Endodermal cell (in vitro differentiated cells): ENCODE results near the gene NPAS3. TPM values are rescaled to one million over a fixed set of nuclear protein-coding genes. Genes with fewer than 3 reads are reported as not detected.

Experiments used
- DNase-seq: peaks from one replicate; pipeline ENCODE4 v3.0.0-alpha.2; 2017
- H3K27ac ChIP-seq: 2 replicates; pipeline ENCODE4 v1.5.1; 2013; ENCODE audit warnings: mild to moderate bottlenecking, low read depth, low read length, moderate library complexity
- H3K27me3 ChIP-seq: 2 replicates; pipeline ENCODE4 v1.6.1; 2013; ENCODE audit warnings: mild to moderate bottlenecking, low read length, moderate library complexity; ENCODE audit not compliant: insufficient read depth, control insufficient read depth, poor library complexity, severe bottlenecking
- H3K36me3 ChIP-seq: 2 replicates; pipeline ENCODE4 v1.7.0; 2013; ENCODE audit warnings: mild to moderate bottlenecking, low read length, moderate library complexity; ENCODE audit not compliant: control insufficient read depth, insufficient read depth
- H3K4me1 ChIP-seq: one replicate; pipeline ENCODE4 v1.7.0; 2013; ENCODE audit warnings: low read length; ENCODE audit not compliant: control insufficient read depth, insufficient read depth
- H3K4me3 ChIP-seq: 2 replicates; pipeline ENCODE4 v1.5.1; 2013; ENCODE audit warnings: mild to moderate bottlenecking, low read length, moderate library complexity
- H3K9ac ChIP-seq: 2 replicates; pipeline ENCODE4 v1.6.1; 2013; ENCODE audit warnings: mild to moderate bottlenecking, low read length, moderate library complexity; ENCODE audit not compliant: poor library complexity, severe bottlenecking; ENCODE audit errors: extremely low read depth
- H3K9me3 ChIP-seq: 2 replicates; pipeline ENCODE4 v1.6.1; 2013; ENCODE audit warnings: mild to moderate bottlenecking, low read length, moderate library complexity; ENCODE audit not compliant: control insufficient read depth
- H3K27ac Mint-ChIP-seq: 2 replicates; pipeline ENCODE4 v1.8.0; 2020; ENCODE audit warnings: mixed read lengths
- H3K27me3 Mint-ChIP-seq: 2 replicates; pipeline ENCODE4 v1.8.0; 2021; ENCODE audit warnings: mild to moderate bottlenecking, mixed read lengths; ENCODE audit not compliant: insufficient read depth
- H3K36me3 Mint-ChIP-seq: 2 replicates; pipeline ENCODE4 v1.8.0; 2020; ENCODE audit warnings: low read depth, mixed read lengths
- H3K4me1 Mint-ChIP-seq: 2 replicates; pipeline ENCODE4 v1.8.0; 2020; ENCODE audit warnings: mixed read lengths
- H3K4me3 Mint-ChIP-seq: 2 replicates; pipeline ENCODE4 v1.8.0; 2020; ENCODE audit warnings: mild to moderate bottlenecking, moderate library complexity, mixed read lengths
- H3K9me3 Mint-ChIP-seq: 2 replicates; pipeline ENCODE4 v1.8.0; 2020; ENCODE audit warnings: mild to moderate bottlenecking, mixed read lengths
- CTCF ChIP-seq: fragments of 200-600 bp; sonication (generic); conservative IDR thresholded peaks from 2 replicates; pipeline ENCODE4 v1.5.0; 2021; ENCODE audit warnings: antibody characterized with exemption, mild to moderate bottlenecking
- WGBS, 2 experiments: methylation state at CpG; one replicate each; pipeline versions ENCODE4 v1.1.5 to v1.1.7; 2013; ENCODE audit warnings: missing lambda C conversion rate in 2 of 2, mixed read lengths in 1 of 2; ENCODE audit not compliant: insufficient coverage in 1 of 2, insufficient read length in 1 of 2; 5-methylcytosine and 5-hydroxymethylcytosine counted together
- total RNA-seq, 2 donors: library from RNA; stranded (reverse); fragmentation: NEBNext Ultra II Directional in 1 of 2; extraction: Animal tissue kit (Norgen Biotek cat#: 25700) in 1 of 2; gene quantifications; 2 replicates in 1 of 2; 3 replicates in 1 of 2; pipeline ENCODE4 v1.2.1, GENCODE V29; 2021

The NPAS3 gene
- total RNA-seq, 2 donors from 2014 or later = 1.4 to 1.6 TPM

- WGBS, 2 experiments = 57% methylated on average over 2 of the region's 2 CpGs; no CpG with 5 or more reads in 1 of the 2 experiments
- Histone ChIP-seq H3K9me3 (no peaks in the 10 kb centered on the region), H3K27me3 (peaks cover 35% of the 10 kb centered on the region), H3K4me1 (no peaks in the 10 kb centered on the region), H3K27ac (no peak overlapping the region), H3K9ac (no peak overlapping the region), H3K4me3 (no peak overlapping the region), H3K36me3 (no peaks in the 10 kb centered on the region)
- no peak for DNase-seq
- no peaks in the 10 kb centered on the region for H3K9me3 Mint-ChIP-seq
- TF ChIP-seq CTCF = no peak
- peaks cover 69% of the 10 kb centered on the region for H3K27me3 Mint-ChIP-seq
- H3K27ac Mint-ChIP-seq = no peak overlapping the region
- peaks cover 14% of the 10 kb centered on the region for H3K4me1 Mint-ChIP-seq
- no peak overlapping the region for H3K4me3 Mint-ChIP-seq
- H3K36me3 Mint-ChIP-seq = no peaks in the 10 kb centered on the region
Observed at GRCh38 chr14:32941668-32942065, 3.0 kb downstream of the NPAS3 start.

DNA sequence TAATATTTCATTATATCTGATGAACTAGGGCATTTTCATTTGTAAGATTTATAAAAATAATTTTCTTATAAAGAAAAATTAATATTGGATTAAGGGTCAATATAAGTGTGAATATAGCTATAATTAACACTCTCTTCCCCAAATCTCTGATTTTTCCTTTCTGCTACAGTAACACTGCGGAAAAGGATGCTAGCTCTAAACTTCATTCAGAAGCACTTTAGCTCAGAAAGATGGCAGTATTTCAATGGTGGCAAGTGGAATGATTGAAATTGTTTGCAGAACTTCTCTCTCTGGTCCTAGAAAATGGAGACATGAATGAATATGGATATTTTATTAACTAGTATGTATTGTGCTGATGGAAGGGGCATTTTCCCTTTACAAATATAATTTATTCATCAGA is 8.4 kb downstream of the NPAS3 start:
- WGBS, 2 experiments = 93% methylated on average over 1 of the region's 1 CpG; no CpG with 5 or more reads in 1 of the 2 experiments
- TF ChIP-seq CTCF = no peak
- DNase-seq = no peak
- no peaks in the 10 kb centered on the region for H3K9me3 ChIP-seq
- no peak overlapping the region for H3K4me3 ChIP-seq
- Mint-ChIP-seq H3K4me3 (no peak overlapping the region), H3K36me3 (no peaks in the 10 kb centered on the region), H3K9me3 (no peaks in the 10 kb centered on the region), H3K4me1 (no peaks in the 10 kb centered on the region), H3K27ac (no peak overlapping the region), H3K27me3 (peaks cover 31% of the 10 kb centered on the region)
- H3K36me3 ChIP-seq = no peaks in the 10 kb centered on the region
- H3K27ac ChIP-seq = no peak overlapping the region
- no peak overlapping the region for H3K9ac ChIP-seq
- no peaks in the 10 kb centered on the region for H3K4me1 ChIP-seq
- peaks cover 9% of the 10 kb centered on the region for H3K27me3 ChIP-seq

DNA sequence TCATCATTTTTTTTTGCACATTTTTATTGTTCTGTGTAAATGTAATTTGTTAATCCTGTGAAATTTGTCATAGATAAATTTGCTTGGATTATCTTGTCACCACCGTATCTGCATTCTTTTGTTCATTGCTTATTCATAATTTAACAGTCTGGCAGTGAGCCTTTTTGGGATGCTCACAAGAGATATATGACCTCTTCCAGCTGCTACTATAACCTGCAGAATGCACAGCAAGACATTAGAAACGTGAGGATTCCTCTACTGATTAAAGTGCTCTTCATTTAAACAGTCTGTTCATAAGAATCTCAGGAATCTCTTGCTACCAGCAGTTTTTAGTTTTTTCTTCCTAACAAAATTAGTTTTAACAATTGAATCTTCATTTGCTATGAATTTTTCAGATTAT is 9.1 kb downstream of the NPAS3 start:
- Histone ChIP-seq H3K4me3 (no peak overlapping the region), H3K9ac (no peak overlapping the region), H3K4me1 (no peaks in the 10 kb centered on the region), H3K27me3 (peaks cover 6% of the 10 kb centered on the region), H3K27ac (no peak overlapping the region), H3K36me3 (no peaks in the 10 kb centered on the region), H3K9me3 (no peaks in the 10 kb centered on the region)
- WGBS, 2 experiments = 13 to 72% methylated on average over 1 to 2 of the region's 2 CpGs
- Mint-ChIP-seq H3K27me3 (peaks cover 25% of the 10 kb centered on the region), H3K4me1 (no peaks in the 10 kb centered on the region), H3K27ac (no peak overlapping the region), H3K36me3 (no peaks in the 10 kb centered on the region), H3K4me3 (no peak overlapping the region), H3K9me3 (no peaks in the 10 kb centered on the region)
- TF ChIP-seq CTCF = no peak
- DNase-seq = no peak
